Inferior parietal cortex (tissue), 1 donor: ENCODE data around the gene CACNA1C.

Source experiments
- DNase-seq: peaks from one replicate; pipeline ENCODE4 v3.0.0-alpha.2; 2016; ENCODE audit errors: extremely low spot score

CACNA1C gene

DNA sequence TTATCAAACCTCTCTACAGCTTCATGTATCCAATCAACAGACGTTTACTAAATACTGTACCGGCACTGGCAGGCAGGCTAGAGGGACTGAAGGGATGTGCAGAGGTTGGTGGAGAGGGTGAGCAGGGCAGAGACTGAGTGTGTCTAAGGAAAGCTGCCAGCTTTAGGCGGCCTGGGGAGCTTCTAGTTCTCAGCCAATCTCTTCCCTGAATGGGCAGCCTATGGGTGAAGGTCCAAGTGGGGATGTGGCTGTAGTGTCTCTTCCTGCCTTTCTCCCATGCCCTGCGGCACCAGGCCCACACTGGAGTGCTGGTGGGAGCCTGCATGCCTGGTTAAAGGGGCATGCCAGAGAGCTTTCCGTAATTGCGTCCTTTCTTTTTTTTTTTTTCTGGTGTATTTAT, 239.8 kb downstream of the CACNA1C start:
- no peak for DNase-seq

DNA sequence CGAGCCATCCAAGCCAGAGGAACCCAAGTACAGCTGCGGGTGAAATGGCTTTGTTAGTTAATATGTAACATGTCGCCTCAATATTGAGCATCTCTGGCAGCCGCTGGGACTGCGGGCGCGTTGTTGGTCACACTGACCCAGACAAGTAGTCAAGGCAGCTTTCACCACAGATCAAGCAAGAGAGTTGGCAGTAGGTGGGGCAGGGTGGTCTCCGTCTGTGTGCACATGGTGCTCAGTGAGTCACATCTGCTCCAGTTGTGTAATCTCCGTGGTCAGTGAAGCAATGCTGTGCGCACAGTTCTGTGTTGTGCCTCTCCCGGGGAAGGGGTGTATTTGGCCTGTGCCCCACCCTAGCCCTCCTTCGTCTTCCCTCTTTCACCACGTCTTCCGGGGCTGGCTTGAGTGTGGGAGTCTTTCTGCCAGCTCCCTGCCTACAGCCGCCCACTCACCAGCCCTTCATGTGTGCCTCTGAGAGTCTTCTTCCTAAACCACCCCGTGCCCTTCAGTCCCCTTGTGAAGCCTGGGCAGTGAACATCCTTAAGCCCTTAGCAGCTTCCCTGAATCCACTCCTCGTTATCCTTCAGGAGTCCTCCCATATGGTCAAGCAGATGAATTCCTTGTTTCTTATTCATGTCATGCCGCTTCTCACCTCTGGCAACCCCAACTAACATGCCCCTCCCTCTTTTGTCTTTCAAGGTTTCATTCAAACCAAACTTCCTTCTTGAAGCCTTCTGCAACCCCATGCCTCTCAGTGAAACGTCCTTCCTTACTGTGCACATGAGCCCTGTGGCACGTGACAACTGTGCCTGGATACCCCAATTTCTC, 242.1 kb downstream of the CACNA1C start:
- DNase-seq, result no peak

DNA sequence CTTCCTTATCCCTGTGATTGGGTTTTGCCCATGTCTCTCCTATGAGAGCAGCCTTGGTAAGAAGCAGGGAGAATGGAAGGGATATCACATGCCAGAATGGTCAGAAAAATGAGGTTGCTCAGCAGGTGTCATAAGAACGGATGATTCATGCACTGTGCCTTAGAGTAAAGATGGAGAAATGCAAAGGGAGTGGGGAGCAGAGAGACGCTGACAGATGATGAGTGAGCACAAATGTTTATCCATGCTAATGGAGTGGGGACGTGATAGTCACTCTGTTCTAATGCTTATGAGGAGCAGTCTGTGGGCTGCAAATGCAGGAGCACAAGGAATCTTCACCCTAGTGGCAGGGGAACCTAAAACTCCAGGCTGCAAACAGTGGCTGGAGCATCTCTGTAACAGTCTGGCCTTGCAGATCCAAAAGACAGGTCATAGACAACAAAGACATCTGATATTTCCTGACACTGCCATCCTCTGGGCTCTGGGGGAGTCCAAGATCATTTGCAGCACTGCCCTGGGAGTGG, 243.2 kb downstream of the CACNA1C start:
- DNase-seq, result peak; percentile 43

DNA sequence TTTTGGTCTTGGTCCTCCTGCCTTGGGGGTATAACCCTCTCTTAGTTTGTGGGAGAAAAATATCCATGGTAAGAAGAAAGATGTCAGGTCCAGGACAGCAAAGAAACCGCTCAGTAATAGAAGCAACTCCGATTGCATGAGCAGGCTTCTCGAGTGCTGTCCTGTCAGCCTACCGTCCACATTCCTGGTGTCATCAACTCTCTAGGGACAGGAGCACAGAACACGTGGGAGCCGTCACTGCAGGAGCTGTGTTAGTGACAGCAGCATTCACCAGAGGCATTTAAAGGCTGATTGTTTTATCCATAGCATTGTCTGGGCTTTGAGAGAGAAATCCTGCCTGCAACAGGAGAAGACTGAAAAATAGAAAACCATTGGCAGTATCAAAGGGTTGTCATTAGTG, 244.2 kb downstream of the CACNA1C start:
- DNase-seq, result no peak

DNA sequence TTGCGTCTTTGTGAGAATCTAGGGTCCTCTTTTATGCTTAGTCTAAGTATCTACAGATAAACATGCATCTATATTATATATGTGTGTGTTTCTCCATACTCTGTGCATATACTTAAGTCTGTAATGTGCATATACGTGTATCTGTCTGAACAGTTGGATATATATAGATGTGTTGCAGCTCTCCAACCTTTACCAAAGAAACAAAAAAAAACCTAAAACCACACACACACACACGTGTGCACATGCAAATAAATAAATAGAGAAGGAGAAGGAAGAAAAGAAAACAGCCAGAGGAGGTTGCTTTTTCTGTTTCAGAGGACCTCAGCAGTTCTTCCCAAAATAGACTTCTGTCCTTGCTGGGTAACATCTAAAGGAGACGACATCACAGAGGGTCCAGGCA, 244.9 kb downstream of the CACNA1C start:
- no peak for DNase-seq

DNA sequence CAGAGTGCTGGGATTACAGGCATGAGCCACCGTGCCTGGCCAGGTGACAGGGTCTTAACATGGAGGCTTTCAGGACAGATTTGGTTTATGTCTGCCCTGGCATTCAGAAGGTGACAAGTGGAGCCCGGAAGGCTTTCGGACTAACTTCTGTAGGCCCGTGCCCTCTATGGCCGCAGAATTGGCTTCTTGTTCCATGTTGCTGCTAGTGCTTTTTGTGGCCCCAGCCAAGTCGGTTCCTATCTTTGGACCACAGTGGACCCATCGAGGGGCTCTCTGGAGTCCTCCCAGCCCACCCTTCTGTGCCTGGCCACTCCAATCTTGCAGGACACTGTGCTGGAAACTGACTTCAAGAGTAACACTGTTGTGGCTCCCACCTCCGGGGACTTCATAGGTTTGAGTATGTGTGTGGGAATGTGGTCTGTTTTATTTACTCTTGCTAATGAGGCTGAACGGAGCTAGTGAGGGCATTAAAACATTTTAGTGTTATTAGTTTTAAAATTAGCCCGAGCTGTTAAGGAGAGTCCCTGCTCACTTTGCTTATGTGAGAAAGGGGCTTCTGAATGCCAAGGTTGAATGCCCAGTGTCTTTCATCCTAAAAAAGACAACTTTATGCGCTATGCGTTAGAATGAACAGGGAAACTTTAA, 245.9 kb downstream of the CACNA1C start:
- DNase-seq, result no peak

DNA sequence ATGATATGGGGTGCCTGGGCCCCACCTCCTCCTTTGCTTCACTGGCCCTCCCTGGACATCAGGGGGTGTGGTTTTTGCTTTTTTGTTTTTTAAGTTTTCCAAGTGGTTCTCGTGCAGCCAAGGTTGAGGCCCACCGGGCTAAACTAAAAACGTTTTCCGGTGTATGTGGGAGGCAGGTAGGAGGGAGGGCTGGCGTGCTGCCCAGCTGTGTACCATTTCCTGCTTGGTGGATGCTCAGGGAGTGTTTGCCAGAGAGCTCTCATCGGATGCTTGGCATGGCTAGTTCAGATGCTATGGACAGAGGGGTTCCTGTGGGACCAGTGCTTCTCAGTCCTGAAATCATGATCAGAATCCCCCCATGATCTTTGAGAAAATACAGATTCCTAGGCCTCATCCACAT, 246.4 kb downstream of the CACNA1C start:
- DNase-seq, result no peak

DNA sequence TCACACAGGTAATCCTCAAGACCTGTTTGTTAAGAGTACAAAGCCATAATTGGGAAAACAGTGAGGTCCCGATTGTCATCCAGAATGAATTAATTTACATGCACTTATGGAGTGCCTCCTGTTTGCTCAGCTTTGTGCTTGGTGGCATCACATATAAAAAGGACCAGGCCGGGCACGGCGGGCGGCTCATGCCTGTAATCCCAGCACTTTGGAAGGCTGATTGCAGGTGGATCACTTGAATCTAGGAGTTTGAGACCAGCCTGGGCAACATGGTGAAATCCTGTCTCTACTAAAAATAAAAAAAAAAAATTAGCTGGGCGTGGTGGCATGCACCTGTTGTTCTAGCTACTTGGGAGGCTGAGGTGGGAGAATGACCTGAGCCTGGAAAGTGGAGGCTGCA, 247.4 kb downstream of the CACNA1C start:
- no peak for DNase-seq

DNA sequence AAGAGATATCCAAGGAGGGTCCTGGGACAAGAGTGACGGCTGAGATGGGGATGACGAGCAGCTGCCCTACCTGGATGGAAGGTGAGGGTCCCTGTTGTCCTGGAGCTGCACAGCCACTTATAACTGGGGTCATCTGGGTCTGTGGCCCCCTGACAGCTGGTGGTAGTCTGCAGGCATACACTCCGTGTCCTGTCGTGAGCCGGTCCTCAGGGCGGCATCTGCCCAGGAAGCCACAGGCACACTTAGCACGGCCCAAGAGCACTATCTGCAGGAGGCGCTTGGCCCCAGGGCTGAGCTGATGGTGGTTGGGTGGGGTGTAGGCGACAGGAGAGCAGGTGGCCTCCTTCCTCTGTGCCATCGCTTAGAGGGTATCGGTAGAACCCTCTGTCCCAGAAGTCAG, 248.1 kb downstream of the CACNA1C start:
- DNase-seq, result no peak

DNA sequence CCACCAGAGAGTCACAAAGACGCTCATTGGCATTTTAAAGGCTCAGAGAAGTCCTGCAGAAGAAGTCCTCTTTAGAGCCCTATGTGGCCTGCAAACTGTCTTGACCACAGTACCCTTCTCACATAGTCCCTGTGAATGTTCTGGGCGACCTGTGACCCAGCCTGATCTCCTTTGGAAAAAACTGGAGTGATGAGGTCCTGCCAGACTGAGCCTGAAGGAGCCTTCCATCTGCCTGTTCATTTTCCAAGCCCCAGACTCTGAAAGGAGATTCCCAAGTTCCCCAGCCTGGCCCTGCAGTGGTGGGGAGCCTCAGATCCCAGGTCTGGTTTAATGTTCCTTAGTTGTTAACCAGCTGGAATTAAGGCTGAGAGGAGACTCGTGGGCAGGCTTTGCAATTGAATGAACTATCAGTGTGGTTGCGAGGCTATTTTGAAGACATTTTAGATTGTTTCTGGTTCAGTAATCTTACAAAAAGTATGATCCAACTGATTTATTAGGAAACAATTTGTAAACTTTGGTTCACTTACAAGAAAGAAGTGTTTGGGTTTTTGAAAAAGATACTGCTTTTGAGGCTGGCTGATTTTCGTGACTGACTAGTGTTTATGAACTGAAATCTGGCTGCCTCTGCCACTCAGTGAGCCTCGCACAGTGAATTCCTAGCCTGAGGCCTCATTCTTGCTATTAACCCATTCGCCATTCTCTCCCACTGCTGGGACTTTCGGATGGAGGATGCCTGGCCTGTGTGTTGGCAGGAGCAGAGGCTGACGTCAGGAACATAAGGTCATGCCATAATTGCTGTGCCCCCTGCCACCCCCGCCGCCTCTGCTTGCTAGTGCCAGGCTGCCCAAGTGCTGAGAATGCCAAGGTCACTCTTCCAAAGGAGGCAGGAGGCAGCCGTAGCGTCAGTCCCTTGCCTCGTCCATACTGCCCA, 249.0 kb downstream of the CACNA1C start:
- no peak for DNase-seq

DNA sequence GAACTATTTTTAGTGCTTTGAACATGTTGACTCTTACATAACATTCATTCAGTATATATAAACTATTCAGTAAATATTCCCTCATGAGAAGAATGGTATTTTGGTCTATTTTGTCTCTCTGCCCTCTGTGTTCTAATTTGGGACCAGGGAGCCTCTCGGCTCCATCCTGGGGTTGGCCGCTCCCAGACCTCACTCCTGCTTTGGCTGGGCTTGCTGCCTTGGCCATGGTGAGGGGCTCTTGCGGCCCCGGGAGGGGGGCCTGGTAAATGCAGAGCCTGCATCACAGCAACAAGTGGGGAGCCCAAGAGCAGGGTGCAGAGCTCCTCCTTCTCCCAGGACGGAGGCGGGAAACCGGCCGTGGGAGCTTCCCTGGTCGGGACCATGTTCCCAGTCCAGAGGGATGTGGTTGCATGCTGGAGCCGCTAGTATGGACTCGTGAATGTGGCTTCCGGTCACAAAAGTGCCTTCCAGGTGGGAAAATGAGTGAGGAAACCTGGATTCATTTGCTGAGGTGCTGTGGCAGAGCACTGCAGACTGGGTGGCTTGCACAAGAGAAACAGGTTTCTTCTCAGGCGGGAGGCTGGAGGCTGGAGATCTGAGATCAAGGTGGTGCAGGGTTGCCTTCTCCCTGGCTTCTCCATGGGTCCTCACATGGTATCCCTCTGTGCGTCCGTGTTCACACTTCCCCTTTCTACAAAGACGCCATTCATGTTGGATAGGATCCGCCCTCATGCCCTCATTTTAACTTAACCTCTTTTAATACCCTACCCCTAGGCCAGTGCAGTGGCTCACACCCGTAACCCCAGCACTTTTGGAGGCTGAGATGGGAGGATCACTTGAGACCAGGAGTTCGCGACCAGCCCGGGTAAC, 250.2 kb downstream of the CACNA1C start:
- DNase-seq, result no peak

DNA sequence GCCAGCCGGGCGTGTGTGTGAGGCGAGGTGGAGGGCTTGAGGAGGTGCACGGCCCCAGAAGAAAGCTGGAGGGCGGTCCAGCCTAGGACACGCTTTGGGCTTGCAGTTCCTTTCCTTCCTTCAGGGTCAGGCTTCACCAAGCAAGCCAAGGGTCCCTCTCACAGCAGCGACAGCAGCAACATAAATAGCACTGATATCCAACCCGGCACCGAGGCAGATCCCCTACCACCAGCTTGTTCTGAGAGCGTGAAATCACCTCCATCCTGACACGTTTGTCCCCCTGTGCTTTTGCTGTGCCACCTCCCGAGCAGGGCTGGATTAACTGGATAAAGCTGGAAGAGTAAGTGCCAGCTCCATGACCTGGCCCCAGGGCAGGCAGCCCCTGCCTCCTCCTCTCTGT, 251.4 kb downstream of the CACNA1C start:
- DNase-seq, result no peak

DNA sequence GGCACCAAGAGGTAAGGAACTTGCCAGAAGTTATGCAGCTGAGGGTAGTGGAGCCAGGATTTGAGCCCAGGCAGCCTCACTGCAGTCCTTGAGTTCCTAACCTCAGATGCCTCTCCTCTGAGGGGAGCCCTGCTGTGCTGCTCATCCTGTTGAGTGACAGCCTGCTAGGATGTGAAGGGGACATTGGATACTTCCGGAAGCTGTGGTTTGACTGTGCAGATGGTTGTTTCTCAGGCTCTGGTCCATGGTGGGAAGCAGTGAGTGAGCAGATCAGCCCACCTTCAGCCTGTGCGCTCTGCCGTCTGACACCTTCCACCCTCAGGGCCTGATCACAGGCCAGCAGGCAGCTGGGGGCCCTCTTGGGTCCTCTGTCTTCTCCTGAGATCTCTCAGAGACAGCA, 253.2 kb downstream of the CACNA1C start:
- DNase-seq, result no peak

DNA sequence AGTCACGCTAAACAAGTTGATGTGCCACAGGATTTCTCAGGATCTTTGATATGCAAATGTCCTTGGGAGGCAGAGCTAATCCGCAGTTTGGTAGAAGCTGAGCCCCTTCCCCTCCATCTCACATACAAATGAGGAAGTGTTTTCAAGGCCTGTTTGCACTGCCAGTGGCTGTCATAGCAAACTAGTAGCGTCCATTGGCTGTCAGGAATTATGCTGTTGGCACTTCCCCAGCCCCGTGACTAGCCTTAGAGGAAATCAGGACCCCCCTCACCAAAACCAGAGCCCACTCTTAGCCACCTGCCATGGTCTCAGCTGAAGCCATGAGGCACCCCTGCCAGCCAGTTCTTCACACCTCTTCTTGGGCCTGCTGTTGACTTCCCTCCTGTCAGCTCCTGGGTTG, 253.9 kb downstream of the CACNA1C start:
- DNase-seq, result no peak

DNA sequence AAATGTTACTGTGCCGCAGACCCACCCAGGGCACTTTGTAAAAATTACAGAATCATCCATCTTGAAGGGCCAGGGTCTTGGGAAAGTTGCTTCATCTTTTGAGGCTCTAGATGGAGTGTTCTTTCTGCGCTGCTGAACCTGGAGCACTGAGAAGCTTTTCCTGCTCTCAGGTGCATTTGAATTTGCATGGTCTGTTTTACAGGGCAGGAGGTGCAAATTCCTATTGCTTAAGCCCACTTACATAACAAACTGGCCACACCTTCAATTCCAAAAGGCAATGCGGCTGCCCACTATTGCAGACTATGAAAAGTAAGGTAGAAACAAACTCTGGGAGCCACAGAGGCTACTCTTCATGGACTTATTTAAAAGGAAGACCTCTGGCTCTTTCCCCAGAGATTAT, 254.8 kb downstream of the CACNA1C start:
- DNase-seq, result no peak

DNA sequence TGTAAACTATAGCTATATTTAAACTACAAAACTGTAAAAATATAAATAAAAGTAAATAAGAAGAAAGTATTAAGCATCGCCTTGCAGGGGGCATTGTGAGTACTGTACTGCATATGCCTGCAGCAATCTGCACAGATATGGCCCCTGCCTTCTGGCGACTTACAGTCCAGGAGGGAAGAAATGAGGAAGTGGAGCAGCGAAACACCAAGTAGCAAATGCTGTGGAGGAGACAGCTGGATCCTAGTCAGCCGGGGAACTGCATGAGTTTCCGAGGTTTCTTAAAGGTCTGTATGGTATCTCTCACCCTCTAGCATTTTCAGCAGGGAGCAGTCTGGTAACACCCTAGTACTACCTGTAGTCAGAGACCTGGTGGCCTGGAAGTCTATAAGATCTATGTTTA, 256.9 kb downstream of the CACNA1C start:
- no peak for DNase-seq

DNA sequence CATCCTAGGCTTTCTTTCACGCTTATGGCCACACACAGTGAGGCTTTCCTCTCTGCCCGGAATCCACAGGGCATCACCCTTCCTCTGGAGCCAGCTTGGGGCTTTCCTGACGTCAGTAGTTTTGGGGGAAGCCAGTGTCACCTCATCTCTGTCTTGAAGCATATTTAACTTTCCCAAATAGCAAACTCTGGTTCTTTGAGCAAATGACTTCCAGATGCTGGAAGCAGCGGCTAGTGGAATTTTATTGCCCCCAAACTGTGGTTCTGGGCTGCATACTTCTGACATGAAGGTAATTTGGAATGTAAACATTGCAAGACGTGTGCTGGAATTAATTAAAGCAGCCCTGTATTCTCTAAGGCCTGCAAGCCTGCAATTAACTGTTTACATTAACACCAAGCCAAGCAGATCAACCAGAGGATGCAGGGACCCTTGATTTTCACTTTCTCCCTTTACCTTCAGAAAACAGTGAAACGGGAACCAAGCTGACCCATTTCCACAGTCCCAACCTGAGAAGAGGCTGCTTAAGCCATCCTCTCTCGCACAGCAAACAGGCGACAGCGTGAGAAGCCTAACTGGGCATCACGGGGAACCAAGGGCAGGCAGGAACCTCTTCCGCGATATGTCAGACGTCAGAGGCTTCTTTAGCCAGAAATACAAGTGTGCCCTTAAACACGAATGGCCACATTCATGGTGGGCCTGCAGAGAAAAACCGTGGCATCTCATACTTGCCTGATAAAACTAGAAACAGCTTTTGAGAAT, 258.4 kb downstream of the CACNA1C start:
- DNase-seq, result no peak

DNA sequence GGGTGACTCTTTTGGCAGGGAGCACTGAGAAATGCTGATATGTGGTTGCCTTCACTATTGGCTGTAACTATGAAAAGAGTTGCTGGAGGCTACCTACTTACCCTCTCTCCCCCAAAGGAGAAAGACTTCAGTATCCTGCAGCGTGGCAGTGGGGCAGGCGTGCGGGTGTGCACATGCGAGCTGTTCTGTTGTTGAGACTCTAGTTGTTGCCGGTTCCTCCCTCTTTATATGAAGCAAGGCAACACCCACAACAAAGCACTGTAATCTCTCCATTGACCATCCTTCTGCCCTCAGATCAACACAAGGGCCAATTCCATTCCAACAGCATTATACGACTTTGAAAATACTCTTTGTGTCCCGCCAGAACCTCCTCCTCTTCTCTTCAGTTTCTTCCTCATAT, 259.4 kb downstream of the CACNA1C start:
- no peak for DNase-seq

DNA sequence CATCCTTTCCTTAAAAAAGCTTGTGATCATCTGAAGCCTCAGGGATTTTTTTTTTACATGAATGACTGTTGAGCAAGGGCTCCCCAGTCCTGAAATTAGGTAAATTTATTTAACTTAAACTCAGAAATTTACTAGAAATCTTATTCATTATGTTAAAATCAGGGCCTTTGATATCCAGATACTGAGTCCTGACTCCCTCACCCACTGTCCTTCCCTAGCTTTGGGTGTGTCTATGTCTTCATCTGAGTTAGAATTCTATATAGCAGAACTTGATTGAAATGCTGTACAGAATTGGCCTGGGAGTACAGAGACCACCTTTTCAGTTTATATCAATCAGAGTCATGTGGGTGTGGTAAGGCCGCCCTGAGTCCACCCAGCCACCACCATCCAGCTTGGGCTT, 260.0 kb downstream of the CACNA1C start:
- no peak for DNase-seq

DNA sequence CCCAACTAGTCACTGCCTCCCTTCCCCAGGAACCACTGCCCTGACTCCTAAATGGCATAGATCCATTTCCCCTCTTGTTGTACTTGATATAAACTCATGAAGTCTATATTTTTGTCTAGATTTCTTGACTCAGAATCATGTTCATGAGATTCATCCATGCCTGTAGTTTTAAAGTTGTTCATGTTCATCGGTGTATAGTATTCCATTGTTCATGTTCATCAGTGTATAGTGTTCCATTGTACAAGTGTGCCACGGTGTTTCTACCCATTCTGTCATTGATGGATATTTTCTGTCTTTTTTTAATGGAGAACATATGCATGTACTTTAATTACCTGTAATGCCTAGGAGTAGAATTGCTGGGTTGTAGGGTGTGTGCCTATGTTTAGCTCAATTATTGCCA, 261.7 kb downstream of the CACNA1C start:
- DNase-seq, result no peak

DNA sequence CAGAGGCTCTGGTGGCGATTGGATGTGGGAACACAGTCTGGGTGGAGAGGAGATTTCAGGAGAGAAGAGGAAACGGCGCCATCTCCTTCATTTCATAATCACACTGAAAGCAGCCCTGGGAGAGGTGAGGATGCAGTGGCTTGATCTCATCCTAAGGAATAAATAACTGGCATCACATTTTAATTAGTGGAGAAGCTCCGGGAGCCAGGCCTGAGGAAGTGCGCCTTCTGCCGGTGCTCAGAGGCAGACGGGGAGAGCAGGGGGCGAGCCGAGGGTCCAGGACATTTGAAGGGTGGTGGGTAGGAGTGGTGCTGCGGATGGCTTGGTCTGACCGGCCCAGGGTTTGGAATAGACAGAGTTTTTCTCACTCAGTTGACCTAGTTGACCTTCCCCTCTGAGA, 265.0 kb downstream of the CACNA1C start:
- DNase-seq, result no peak
